Esophagus muscularis mucosa (tissue), 4 donors: Measurements from ENCODE around the gene ASB7.

Source experiments
- CTCF ChIP-seq, 3 experiments: fragments of 200-600 bp in 2 of 3; fragments of 450-650 bp in 1 of 3; sonication (generic) in 2 of 3; IDR thresholded peaks; one replicate each; pipeline ENCODE4 v1.5.1; 2017 to 2019; ENCODE audit warnings: antibody characterized with exemption in 3 of 3, mild to moderate bottlenecking in 2 of 3, moderate library complexity in 1 of 3
- EP300 ChIP-seq: sonication (generic); formaldehyde crosslinking; IDR thresholded peaks from one replicate; pipeline ENCODE4 v1.6.1; 2017; ENCODE audit warnings: antibody characterized with exemption
- POLR2A ChIP-seq: fragments of 450-650 bp; IDR thresholded peaks from one replicate; pipeline ENCODE4 v1.6.1; 2017; ENCODE audit warnings: antibody characterized with exemption, moderate library complexity, mild to moderate bottlenecking, low read depth
- POLR2AphosphoS5 ChIP-seq, 2 donors: sonication (generic); formaldehyde crosslinking; IDR thresholded peaks; one replicate each; pipeline ENCODE4 v1.6.1; 2017; ENCODE audit warnings: antibody characterized with exemption in 2 of 2

GRCh38 chr15:100602823-100603393, 519 bp downstream of the ASB7 start:
- TF ChIP-seq POLR2AphosphoS5 (IDR thresholded peaks at IDR 0.05) (no peak), POLR2A (no peak), CTCF (IDR thresholded peaks at IDR 0.05) (no peak), EP300 (no peak)
